BE2C (cell line): ENCODE results near the gene AGAP3.
A peak's percentile ranks its signal among the peaks of the same experiment; 100 is the strongest.

Source experiments
- DNase-seq: peaks from one replicate; pipeline ENCODE4 v3.0.0-alpha.2; 2020
- H3K27me3 ChIP-seq: fragments of 250-450 bp; sonication (Bioruptor Pico); 2 replicates; pipeline ENCODE4 v1.5.1; 2020; ENCODE audit warnings: mild to moderate bottlenecking
- H3K36me3 ChIP-seq: fragments of 250-450 bp; sonication (Bioruptor Pico); 2 replicates; pipeline ENCODE4 v1.5.1; 2020; ENCODE audit warnings: mild to moderate bottlenecking
- H3K4me1 ChIP-seq: fragments of 250-450 bp; sonication (Bioruptor Pico); 2 replicates; pipeline ENCODE4 v1.5.1; 2020
- H3K4me3 ChIP-seq: 2 replicates; pipeline ENCODE4 v1.5.1; 2011; ENCODE audit warnings: low read depth, low read length
- H3K9me3 ChIP-seq: fragments of 250-450 bp; sonication (Bioruptor Pico); 2 replicates; pipeline ENCODE4 v1.5.1; 2020
- CTCF ChIP-seq: IDR thresholded peaks from 2 replicates; pipeline ENCODE4 v1.5.1; 2012; ENCODE audit warnings: mild to moderate bottlenecking, low read depth, low read length

The AGAP3 gene

GRCh38 chr7:151043959-151044358 is 42.3 kb upstream of the AGAP3 start:
- no peaks in the 10 kb centered on the region for H3K9me3 ChIP-seq
- H3K36me3 ChIP-seq, result peaks cover 3% of the 10 kb centered on the region; the same call in 1 of the 2 replicates
- DNase-seq, result no peak
- TF ChIP-seq CTCF, result no peak
- H3K27me3 ChIP-seq, result no peaks in the 10 kb centered on the region
- peaks cover 49% of the 10 kb centered on the region for H3K4me1 ChIP-seq
- H3K4me3 ChIP-seq, result no peak overlapping the region

- TF ChIP-seq CTCF, result no peak
- H3K4me3 ChIP-seq, result no peak overlapping the region
- DNase-seq, result no peak
- H3K27me3 ChIP-seq, result no peaks in the 10 kb centered on the region
- H3K4me1 ChIP-seq, result peaks cover 38% of the 10 kb centered on the region
- H3K36me3 ChIP-seq, result peaks cover 3% of the 10 kb centered on the region; the same call in 1 of the 2 replicates
- no peaks in the 10 kb centered on the region for H3K9me3 ChIP-seq
These were observed 41.0 kb upstream of the AGAP3 start for GRCh38 chr7:151045262-151045661.

- no peak for TF ChIP-seq CTCF
- H3K4me3 ChIP-seq, result no peak overlapping the region
- no peaks in the 10 kb centered on the region for H3K27me3 ChIP-seq
- peaks cover 34% of the 10 kb centered on the region for H3K4me1 ChIP-seq
- DNase-seq, result no peak
- H3K36me3 ChIP-seq, result peaks cover 3% of the 10 kb centered on the region; the same call in 1 of the 2 replicates
- no peaks in the 10 kb centered on the region for H3K9me3 ChIP-seq
These were observed 40.3 kb upstream of the AGAP3 start for GRCh38 chr7:151045967-151046366.

GRCh38 chr7:151046603-151047573 is 39.4 kb upstream of the AGAP3 start:
- Histone ChIP-seq H3K4me1 (peaks cover 34% of the 10 kb centered on the region), H3K36me3 (peaks cover 3% of the 10 kb centered on the region; the same call in 1 of the 2 replicates), H3K4me3 (no peak overlapping the region), H3K9me3 (no peaks in the 10 kb centered on the region), H3K27me3 (no peaks in the 10 kb centered on the region)
- TF ChIP-seq CTCF, result no peak
- DNase-seq, result peak; percentile 74

- no peak for DNase-seq
- TF ChIP-seq CTCF, result no peak
- Histone ChIP-seq H3K4me1 (peaks cover 34% of the 10 kb centered on the region), H3K4me3 (no peak within 1 kb of the TSS), H3K27me3 (no peaks in the 10 kb centered on the region), H3K36me3 (peaks cover 7% of the 10 kb centered on the region; the same call in 1 of the 2 replicates), H3K9me3 (no peaks in the 10 kb centered on the region)
These were observed 38.1 kb upstream of the AGAP3 start, which contains the start of gene ASIC3 for GRCh38 chr7:151047976-151048815. TSS of gene ASIC3 (plus strand) at chr7:151048531. CDS start at chr7:151048886, 355 bp downstream.
